Body of pancreas (tissue), 4 donors: ENCODE results near the gene RBMS3. TPM values are rescaled to one million over a fixed set of nuclear protein-coding genes. Genes with fewer than 3 reads are reported as not detected.
A peak's percentile ranks its signal among the peaks of the same experiment; 100 is the strongest.

ENCODE experiments used
- ATAC-seq: fragments of 150-250 bp; one replicate; pipeline ENCODE4 v1.9.1; 2016
- DNase-seq, 4 donors: peaks; one replicate each; pipeline ENCODE4 v3.0.0-alpha.2; 2019
- H3K27ac ChIP-seq, 4 donors: fragments of 200-600 bp; sonication (generic); 1 replicate in 3 of 4; 2 replicates in 1 of 4; pipeline versions ENCODE4 v1.5.1 to v1.6.1; 2016 to 2019; ENCODE audit warnings: mild to moderate bottlenecking in 1 of 4, mixed read lengths in 1 of 4, moderate library complexity in 1 of 4
- H3K27me3 ChIP-seq, 2 donors: fragments of 200-600 bp; sonication (generic); one replicate each; pipeline ENCODE4 v1.6.0; 2016; ENCODE audit warnings: mild to moderate bottlenecking in 1 of 2
- H3K36me3 ChIP-seq, 2 donors: fragments of 200-600 bp; sonication (generic); replicated peaks in 1 of 2; 2 replicates each; pipeline ENCODE4 v1.5.1; 2016; ENCODE audit warnings: low read depth in 2 of 2; ENCODE audit not compliant: insufficient read depth in 1 of 2
- H3K4me1 ChIP-seq: fragments of 200-600 bp; sonication (generic); one replicate; pipeline ENCODE4 v1.6.0; 2016
- H3K4me3 ChIP-seq, 2 donors: fragments of 200-600 bp; sonication (generic); 1 replicate in 1 of 2; 2 replicates in 1 of 2; pipeline ENCODE4 v1.5.1; 2016 to 2019
- H3K9me3 ChIP-seq, 3 donors: fragments of 200-600 bp; sonication (generic); 1 replicate in 2 of 3; 2 replicates in 1 of 3; pipeline ENCODE4 v1.5.1; 2016
- POLR2A ChIP-seq, 3 donors: fragments of 450-650 bp; IDR thresholded peaks; one replicate each; pipeline ENCODE4 v1.6.1; 2016; ENCODE audit warnings: antibody characterized with exemption in 3 of 3, mild to moderate bottlenecking in 2 of 3
- WGBS, 2 donors: methylation state at CpG; one replicate each; pipeline ENCODE4 v1.1.5; 2017; 5-methylcytosine and 5-hydroxymethylcytosine counted together
- intact Hi-C: fragments of 100-400 bp; cut with DNase I; formaldehyde crosslinking; loops from one replicate; pipeline ENCODE4 v1.15.1; 2023
- total RNA-seq, 2 donors: library from RNA; depleted of rRNA; stranded (reverse); fragments of >200 nt; gene quantifications; one replicate each; pipeline ENCODE4 v1.1.0, GENCODE V29; 2016
- TF ChIP-seq, protein P1 (sequence below), 7 experiments: fragments of 450-650 bp in 4 of 7; fragments of 200-600 bp in 3 of 7; sonication (generic) in 3 of 7; IDR thresholded peaks; one replicate each; pipeline ENCODE4 v1.5.1; 2016 to 2019; ENCODE audit warnings: antibody characterized with exemption in 7 of 7

Gene RBMS3
- total RNA-seq, 2 donors from 2014 or later, result 17.4 to 29.7 TPM

DNA sequence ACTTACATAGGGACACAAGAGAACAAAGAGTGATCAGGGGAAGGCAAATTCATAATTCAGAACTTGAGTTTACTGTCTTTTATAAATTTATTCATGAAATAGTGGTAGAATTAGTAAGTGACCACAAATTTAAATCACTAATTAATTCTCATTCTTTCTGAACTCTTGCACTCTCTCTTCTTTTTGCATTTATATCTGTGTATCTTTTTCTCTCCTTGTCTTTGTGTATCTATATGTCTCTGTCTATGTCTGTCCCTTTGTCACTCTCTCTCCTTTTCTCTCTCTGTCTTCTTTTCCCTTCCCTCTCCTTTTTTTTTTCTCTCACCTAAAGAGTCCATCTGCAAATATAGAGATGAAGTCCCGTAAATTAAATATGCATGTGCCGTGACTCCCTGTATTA lies 31.5 kb downstream of the RBMS3 start:
- H3K4me1 ChIP-seq, result peaks cover 6% of the 10 kb centered on the region
- DNase-seq (no peak), ATAC-seq (no peak)
- TF ChIP-seq, protein P1, sequence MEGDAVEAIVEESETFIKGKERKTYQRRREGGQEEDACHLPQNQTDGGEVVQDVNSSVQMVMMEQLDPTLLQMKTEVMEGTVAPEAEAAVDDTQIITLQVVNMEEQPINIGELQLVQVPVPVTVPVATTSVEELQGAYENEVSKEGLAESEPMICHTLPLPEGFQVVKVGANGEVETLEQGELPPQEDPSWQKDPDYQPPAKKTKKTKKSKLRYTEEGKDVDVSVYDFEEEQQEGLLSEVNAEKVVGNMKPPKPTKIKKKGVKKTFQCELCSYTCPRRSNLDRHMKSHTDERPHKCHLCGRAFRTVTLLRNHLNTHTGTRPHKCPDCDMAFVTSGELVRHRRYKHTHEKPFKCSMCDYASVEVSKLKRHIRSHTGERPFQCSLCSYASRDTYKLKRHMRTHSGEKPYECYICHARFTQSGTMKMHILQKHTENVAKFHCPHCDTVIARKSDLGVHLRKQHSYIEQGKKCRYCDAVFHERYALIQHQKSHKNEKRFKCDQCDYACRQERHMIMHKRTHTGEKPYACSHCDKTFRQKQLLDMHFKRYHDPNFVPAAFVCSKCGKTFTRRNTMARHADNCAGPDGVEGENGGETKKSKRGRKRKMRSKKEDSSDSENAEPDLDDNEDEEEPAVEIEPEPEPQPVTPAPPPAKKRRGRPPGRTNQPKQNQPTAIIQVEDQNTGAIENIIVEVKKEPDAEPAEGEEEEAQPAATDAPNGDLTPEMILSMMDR (IDR thresholded peaks at IDR 0.05), result no peak
- no peak for TF ChIP-seq POLR2A (IDR thresholded peaks at IDR 0.05)
- H3K27ac ChIP-seq, result no peak overlapping the region
- intact Hi-C loops, result no loop called here
- 57 to 67% methylated on average over 2 of the region's 2 CpGs for WGBS, 2 donors
- no peaks in the 10 kb centered on the region for H3K9me3 ChIP-seq
- H3K27me3 ChIP-seq, result no peaks in the 10 kb centered on the region
- no peaks in the 10 kb centered on the region for H3K36me3 ChIP-seq
- no peak overlapping the region for H3K4me3 ChIP-seq

GRCh38 chr3:29312960-29313452 lies 32.1 kb downstream of the RBMS3 start:
- Histone ChIP-seq H3K36me3 (no peaks in the 10 kb centered on the region), H3K4me1 (peaks cover 6% of the 10 kb centered on the region), H3K27me3 (no peaks in the 10 kb centered on the region), H3K9me3 (no peaks in the 10 kb centered on the region), H3K27ac (no peak overlapping the region), H3K4me3 (no peak overlapping the region)
- TF ChIP-seq, protein P1 (IDR thresholded peaks at IDR 0.05), result no peak
- no peak for TF ChIP-seq POLR2A (IDR thresholded peaks at IDR 0.05)
- DNase-seq (no peak), ATAC-seq (no peak)
- intact Hi-C loops, result no loop called here
- 23 to 26% methylated on average over 2 of the region's 2 CpGs for WGBS, 2 donors

GRCh38 chr3:29313981-29314726 lies 33.3 kb downstream of the RBMS3 start:
- Histone ChIP-seq H3K4me1 (peaks cover 6% of the 10 kb centered on the region), H3K4me3 (no peak overlapping the region), H3K9me3 (no peaks in the 10 kb centered on the region), H3K27ac (no peak overlapping the region), H3K36me3 (no peaks in the 10 kb centered on the region), H3K27me3 (no peaks in the 10 kb centered on the region)
- no peak for TF ChIP-seq POLR2A (IDR thresholded peaks at IDR 0.05)
- ATAC-seq (no peak), DNase-seq (no peak)
- 19 to 35% methylated on average over 1 of the region's 1 CpG for WGBS, 2 donors
- intact Hi-C loops, result no loop called here

DNA sequence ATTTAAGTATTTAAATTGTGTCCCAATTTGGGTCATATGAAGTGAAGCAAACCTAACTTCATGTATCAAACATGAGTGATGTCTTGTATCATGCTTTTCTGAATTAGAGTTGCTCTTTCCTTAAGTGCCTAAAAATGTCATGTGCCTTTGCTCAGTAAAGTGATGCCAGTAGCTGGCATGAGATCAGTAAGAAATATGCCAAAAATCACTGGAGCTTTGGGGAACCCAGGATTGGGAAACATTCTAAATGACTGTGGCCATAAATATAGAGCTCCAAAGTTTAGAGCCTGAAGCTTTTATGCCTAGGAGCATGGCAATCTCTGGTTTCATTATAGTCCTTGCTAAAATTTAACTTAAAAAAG lies 33.8 kb downstream of the RBMS3 start:
- no peaks in the 10 kb centered on the region for H3K36me3 ChIP-seq
- DNase-seq, result no peak
- H3K4me3 ChIP-seq, result no peak overlapping the region
- no peak for TF ChIP-seq POLR2A (IDR thresholded peaks at IDR 0.05)
- H3K27ac ChIP-seq, result no peak overlapping the region
- H3K9me3 ChIP-seq, result no peaks in the 10 kb centered on the region
- no peak for ATAC-seq
- no peaks in the 10 kb centered on the region for H3K27me3 ChIP-seq
- intact Hi-C loops, result no loop called here
- peaks cover 6% of the 10 kb centered on the region for H3K4me1 ChIP-seq

GRCh38 chr3:29317659-29318173 lies 36.8 kb downstream of the RBMS3 start:
- intact Hi-C loops, result no loop called here
- TF ChIP-seq, protein P1 (IDR thresholded peaks at IDR 0.05), result no peak
- no peak for TF ChIP-seq POLR2A (IDR thresholded peaks at IDR 0.05)
- Histone ChIP-seq H3K9me3 (no peaks in the 10 kb centered on the region), H3K4me3 (no peak overlapping the region), H3K36me3 (no peaks in the 10 kb centered on the region), H3K4me1 (peaks cover 6% of the 10 kb centered on the region), H3K27me3 (no peaks in the 10 kb centered on the region), H3K27ac (peak overlapping the region in 1 of 4 donors; percentile 25)
- 10 to 21% methylated on average over 1 of the region's 1 CpG for WGBS, 2 donors
- DNase-seq (no peak), ATAC-seq (no peak)
